Measurements from ENCODE around the gene MOCOS. TPM values are rescaled to one million over a fixed set of nuclear protein-coding genes. Genes with fewer than 3 reads are reported as not detected.

Gene MOCOS
- total RNA-seq, 3 donors from 2014 or later, result 3.3 to 4.7 (median 4.4) TPM

DNA sequence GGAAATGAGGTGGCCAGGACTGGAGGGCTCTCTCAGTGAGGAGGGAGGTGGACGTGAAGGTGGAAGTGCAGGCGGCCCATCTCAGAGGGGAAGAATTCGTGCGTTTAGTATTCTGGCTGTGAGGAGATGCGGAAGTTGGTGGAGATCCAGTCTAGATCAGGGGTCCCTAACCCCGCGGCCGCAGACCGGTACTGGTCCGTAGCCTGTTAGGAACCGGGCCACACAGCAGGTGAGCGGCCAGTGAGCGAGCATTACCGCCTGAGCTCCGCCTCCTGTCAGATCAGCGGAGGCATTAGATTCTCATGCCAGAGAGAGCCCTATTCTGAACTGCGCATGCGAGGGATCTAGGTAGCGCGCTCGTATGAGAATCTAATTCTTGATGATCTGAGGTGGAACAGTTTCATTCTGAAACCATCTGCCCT lies 108.6 kb downstream of the MOCOS start:
- DNase-seq (no peak), ATAC-seq (no peak)
- no peaks in the 10 kb centered on the region for H3K36me3 ChIP-seq (ENCODE audit: low read depth)
- H3K9me3 ChIP-seq, result no peaks in the 10 kb centered on the region
- TF ChIP-seq, protein P1, sequence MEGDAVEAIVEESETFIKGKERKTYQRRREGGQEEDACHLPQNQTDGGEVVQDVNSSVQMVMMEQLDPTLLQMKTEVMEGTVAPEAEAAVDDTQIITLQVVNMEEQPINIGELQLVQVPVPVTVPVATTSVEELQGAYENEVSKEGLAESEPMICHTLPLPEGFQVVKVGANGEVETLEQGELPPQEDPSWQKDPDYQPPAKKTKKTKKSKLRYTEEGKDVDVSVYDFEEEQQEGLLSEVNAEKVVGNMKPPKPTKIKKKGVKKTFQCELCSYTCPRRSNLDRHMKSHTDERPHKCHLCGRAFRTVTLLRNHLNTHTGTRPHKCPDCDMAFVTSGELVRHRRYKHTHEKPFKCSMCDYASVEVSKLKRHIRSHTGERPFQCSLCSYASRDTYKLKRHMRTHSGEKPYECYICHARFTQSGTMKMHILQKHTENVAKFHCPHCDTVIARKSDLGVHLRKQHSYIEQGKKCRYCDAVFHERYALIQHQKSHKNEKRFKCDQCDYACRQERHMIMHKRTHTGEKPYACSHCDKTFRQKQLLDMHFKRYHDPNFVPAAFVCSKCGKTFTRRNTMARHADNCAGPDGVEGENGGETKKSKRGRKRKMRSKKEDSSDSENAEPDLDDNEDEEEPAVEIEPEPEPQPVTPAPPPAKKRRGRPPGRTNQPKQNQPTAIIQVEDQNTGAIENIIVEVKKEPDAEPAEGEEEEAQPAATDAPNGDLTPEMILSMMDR (IDR thresholded peaks at IDR 0.05), result no peak
- intact Hi-C loops (cut with DNase I, micrococcal nuclease), result no loop called here
- H3K4me1 ChIP-seq (ENCODE audit: low read depth), result peaks cover 13% of the 10 kb centered on the region
- H3K4me3 ChIP-seq, result no peak overlapping the region

DNA sequence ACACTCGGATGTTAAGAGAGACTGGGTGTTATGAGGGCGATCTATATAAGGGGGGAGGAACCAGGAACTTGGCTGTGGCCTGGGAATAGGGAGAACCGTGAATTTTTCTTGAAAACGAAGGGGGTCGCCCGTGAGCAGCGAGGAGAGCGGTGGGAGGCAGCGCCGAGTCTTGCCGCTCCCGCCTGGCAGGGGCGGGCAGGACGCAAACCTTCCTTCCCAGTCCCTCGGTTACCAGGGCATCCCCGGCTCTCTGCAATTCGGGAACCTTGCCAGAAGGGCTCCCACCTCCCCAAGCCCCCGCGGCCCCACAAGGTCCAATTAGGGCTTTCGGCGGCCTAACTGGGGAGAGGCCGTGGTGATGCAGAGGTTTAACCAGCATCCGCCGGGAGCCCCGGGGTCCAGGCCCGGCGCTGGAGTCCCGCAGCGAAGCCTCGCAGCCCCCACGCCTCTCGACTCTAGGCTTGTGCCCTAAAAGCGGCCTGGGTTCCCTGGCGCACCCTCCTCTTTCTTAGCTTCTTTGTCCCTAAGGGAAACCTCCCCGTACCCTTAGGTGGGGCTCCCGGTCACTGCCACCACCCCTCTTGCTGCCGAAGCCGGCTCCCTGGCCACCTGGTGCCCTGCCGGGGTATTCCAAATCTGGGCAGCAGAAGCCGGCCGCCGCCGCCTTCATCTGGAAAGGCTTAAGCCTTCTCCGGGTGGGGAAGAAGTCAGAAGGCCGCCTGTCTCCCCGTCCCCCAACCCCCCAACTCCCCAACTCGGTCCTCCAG lies 109.5 kb downstream of the MOCOS start:
- no peak overlapping the region for H3K4me3 ChIP-seq
- intact Hi-C loops (cut with DNase I, micrococcal nuclease), result no loop called here

DNA sequence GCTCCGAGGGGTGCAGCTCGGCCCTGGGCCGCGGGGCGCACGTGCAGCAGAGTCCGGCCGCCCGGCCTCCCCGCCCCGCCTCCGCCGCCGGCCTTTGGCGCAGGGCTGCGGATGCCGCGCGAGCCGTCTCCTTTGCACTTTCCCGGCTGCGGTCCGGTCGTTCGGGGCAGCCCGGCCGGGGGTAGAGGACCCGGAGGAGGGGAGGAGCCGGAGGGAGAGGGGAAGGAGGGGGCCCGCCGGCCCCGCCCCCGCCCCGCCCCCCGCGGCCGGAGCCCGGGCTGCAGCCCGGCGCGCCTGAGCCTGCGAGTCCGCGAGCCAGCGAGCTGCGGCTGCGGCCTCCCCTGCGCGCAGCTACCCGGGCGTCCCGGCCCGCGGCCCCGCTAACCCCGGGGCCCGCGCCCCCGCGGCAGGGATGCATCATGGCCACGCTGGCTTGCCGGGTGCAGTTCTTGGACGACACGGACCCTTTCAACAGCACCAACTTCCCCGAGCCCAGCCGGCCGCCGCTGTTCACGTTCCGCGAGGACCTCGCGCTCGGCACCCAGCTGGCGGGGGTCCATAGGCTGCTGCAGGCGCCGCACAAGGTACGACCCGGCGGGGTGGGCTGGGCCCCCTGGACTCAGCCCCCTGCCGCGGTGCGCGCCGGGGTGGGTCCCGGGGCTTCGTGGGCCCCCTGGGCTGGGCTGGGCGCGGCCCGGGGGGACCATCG lies 110.3 kb downstream of the MOCOS start, which contains the start of gene FHOD3:
TSS of gene FHOD3 (plus strand) at position 297 of the 709 bp plus-strand sequence. CDS start at position 420, 123 bp downstream.
- intact Hi-C loops (cut with DNase I, micrococcal nuclease), result no loop called here
- DNase-seq, result peak in 2 of 3 donors; percentile 45 to 70
- no peaks in the 10 kb centered on the region for H3K36me3 ChIP-seq (ENCODE audit: low read depth)
- TF ChIP-seq, protein P1 (IDR thresholded peaks at IDR 0.05), result no peak
- ATAC-seq, result peak; percentile 79
- H3K4me3 ChIP-seq, result no peak within 1 kb of the TSS
- H3K9me3 ChIP-seq, result no peaks in the 10 kb centered on the region
- H3K4me1 ChIP-seq (ENCODE audit: low read depth), result peaks cover 13% of the 10 kb centered on the region

More for the DNA sequence above, 109.5 kb downstream of the MOCOS start:
- TF ChIP-seq, protein P1 (IDR thresholded peaks at IDR 0.05), result no peak
- DNase-seq (peak; percentile 37 to 63 (median 60)), ATAC-seq (peak; percentile 57)
- no peaks in the 10 kb centered on the region for H3K9me3 ChIP-seq
- H3K36me3 ChIP-seq (ENCODE audit: low read depth), result no peaks in the 10 kb centered on the region
- H3K4me1 ChIP-seq (ENCODE audit: low read depth), result peaks cover 13% of the 10 kb centered on the region

DNA sequence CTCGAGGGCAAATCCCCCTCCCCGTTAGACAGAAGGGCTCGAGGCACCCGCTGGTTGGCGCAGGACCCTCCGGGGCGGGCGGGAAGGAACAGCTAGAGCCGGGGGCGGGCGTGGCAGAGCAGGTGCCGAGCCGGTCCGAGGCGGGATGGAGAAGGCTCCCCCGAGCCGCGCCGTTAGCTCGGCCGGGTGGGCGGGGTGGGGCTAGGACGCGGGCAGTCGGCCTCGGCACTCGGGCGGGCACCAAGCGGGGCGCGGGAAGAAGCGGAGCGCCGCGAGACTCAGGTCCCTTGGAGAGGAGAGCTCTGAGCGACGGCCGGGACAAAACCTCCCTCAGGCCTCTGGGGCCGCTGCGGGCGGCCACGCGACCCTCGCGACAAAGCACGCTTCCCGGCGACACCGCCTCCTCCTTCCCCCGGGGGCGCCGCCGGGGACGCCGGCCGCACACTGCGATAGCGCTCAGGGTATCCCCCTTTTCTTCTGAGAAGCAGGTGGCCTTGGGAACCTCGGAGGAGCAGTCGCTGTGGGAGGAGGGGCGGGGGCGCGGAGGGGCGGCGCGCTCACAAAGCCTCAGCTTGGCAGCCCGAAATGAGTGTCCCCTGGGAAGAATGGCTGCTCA lies 110.9 kb downstream of the MOCOS start:
- peak; percentile 34 for ATAC-seq
- no peaks in the 10 kb centered on the region for H3K36me3 ChIP-seq (ENCODE audit: low read depth)
- H3K4me3 ChIP-seq, result no peak overlapping the region
- H3K4me1 ChIP-seq (ENCODE audit: low read depth), result peaks cover 13% of the 10 kb centered on the region
- intact Hi-C loops (cut with DNase I, micrococcal nuclease), result no loop called here
- peak in 1 of 3 donors; percentile 45 for DNase-seq
- TF ChIP-seq, protein P1 (IDR thresholded peaks at IDR 0.05), result no peak
- no peaks in the 10 kb centered on the region for H3K9me3 ChIP-seq

DNA sequence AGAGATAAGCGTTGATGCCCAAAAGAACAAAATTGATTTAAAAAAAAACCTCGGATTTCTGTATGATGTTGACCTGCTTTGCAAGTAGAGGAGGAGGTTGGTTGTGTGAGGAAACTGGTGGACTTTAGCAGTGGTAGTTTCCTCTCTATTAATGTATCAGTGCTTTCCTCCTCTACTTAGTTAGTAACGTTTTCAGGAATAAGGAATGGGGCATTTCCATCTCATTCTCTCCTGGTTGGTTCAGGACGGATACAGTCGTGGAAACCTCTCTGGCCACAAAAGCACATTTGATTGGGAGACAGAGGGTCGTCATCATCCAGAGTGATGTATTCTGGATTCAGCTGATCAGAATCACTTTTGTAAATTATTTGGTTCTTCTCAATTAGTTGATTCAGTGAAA lies 111.7 kb downstream of the MOCOS start:
- ATAC-seq (no peak), DNase-seq (no peak)
- peaks cover 13% of the 10 kb centered on the region for H3K4me1 ChIP-seq (ENCODE audit: low read depth)
- no peaks in the 10 kb centered on the region for H3K9me3 ChIP-seq
- no peaks in the 10 kb centered on the region for H3K36me3 ChIP-seq (ENCODE audit: low read depth)
- intact Hi-C loops (cut with DNase I, micrococcal nuclease), result no loop called here
- TF ChIP-seq, protein P1 (IDR thresholded peaks at IDR 0.05), result no peak
- H3K4me3 ChIP-seq, result no peak overlapping the region
